Keratinocyte (primary cell): ENCODE data around the gene SUMF2. TPM values are rescaled to one million over a fixed set of nuclear protein-coding genes. Genes with fewer than 3 reads are reported as not detected.

Source experiments
- DNase-seq: peaks from one replicate; pipeline ENCODE4 v3.0.0-alpha.2; 2011; ENCODE audit warnings: low read depth, missing footprints, low spot score
- FAIRE-seq: peaks from 2 replicates; lab custom pipeline; 2011; peaks lifted over from hg19 to GRCh38; lab: Jason Lieb, UNC
- H2AFZ ChIP-seq: 2 replicates; pipeline ENCODE4 v1.6.0; 2012; ENCODE audit warnings: low read length, control low read depth, inconsistent platforms; ENCODE audit not compliant: control insufficient read depth
- H3K27ac ChIP-seq: 2 replicates; pipeline ENCODE4 v1.5.1; 2011; ENCODE audit warnings: low read length; ENCODE audit not compliant: control insufficient read depth, insufficient read depth
- H3K27me3 ChIP-seq: 3 replicates; pipeline ENCODE4 v1.6.0; 2011; ENCODE audit warnings: low read length; ENCODE audit not compliant: control insufficient read depth, insufficient read depth; ENCODE audit errors: extremely low read depth
- H3K36me3 ChIP-seq, 2 experiments: 2 replicates in 1 of 2; 3 replicates in 1 of 2; pipeline ENCODE4 v1.5.1; 2011; ENCODE audit warnings: low read length in 2 of 2, mild to moderate bottlenecking in 1 of 2; ENCODE audit not compliant: control insufficient read depth in 2 of 2, insufficient read depth in 2 of 2; ENCODE audit errors: extremely low read depth in 1 of 2
- H3K4me1 ChIP-seq: 3 replicates; pipeline ENCODE4 v1.5.1; 2011; ENCODE audit warnings: low read length; ENCODE audit not compliant: control insufficient read depth, insufficient read depth; ENCODE audit errors: extremely low read depth
- H3K4me2 ChIP-seq: 3 replicates; pipeline ENCODE4 v1.6.0; 2011; ENCODE audit warnings: low read depth, low read length; ENCODE audit not compliant: control insufficient read depth, insufficient read depth; ENCODE audit errors: extremely low read depth
- H3K4me3 ChIP-seq, 3 experiments: fragments of 200-600 bp in 1 of 3; sonication (generic) in 1 of 3; 2 replicates in 2 of 3; 3 replicates in 1 of 3; pipeline ENCODE4 v1.5.1; 2011 to 2016; ENCODE audit warnings: low read length in 3 of 3, mild to moderate bottlenecking in 3 of 3, control low read depth in 2 of 3, inconsistent platforms in 1 of 3, low read depth in 1 of 3, mixed read lengths in 1 of 3, mixed run types in 1 of 3, moderate library complexity in 1 of 3; ENCODE audit not compliant: control insufficient read depth in 2 of 3, insufficient read depth in 2 of 3; ENCODE audit errors: extremely low read depth in 1 of 3
- H3K79me2 ChIP-seq: 2 replicates; pipeline ENCODE4 v1.6.0; 2012; ENCODE audit warnings: low read length; ENCODE audit not compliant: control insufficient read depth, insufficient read depth
- H3K9ac ChIP-seq: 3 replicates; pipeline ENCODE4 v1.6.0; 2011; ENCODE audit warnings: low read length; ENCODE audit not compliant: control insufficient read depth, insufficient read depth; ENCODE audit errors: extremely low read depth
- H3K9me1 ChIP-seq: 3 replicates; pipeline ENCODE4 v1.6.0; 2011; ENCODE audit warnings: low read length; ENCODE audit not compliant: control insufficient read depth, insufficient read depth; ENCODE audit errors: extremely low read depth
- H3K9me3 ChIP-seq: 2 replicates; pipeline ENCODE4 v1.5.1; 2012; ENCODE audit warnings: low read depth, low read length; ENCODE audit not compliant: control insufficient read depth
- H4K20me1 ChIP-seq: 3 replicates; pipeline ENCODE4 v1.6.0; 2011; ENCODE audit warnings: low read length; ENCODE audit not compliant: control insufficient read depth, insufficient read depth; ENCODE audit errors: extremely low read depth
- EZH2 ChIP-seq: IDR thresholded peaks from one replicate; pipeline ENCODE4 v1.6.1; 2012; ENCODE audit warnings: inconsistent platforms, mild to moderate bottlenecking, low read length, moderate library complexity
- dilution Hi-C: fragments of 300-500 bp; cut with MboI; formaldehyde crosslinking; loops from one replicate; pipeline ENCODE4 v1.7.0; 2020; ENCODE audit warnings: low sequenced_read_pairs; ENCODE audit not compliant: extremely low pct_ligation_motif_present
- polyA plus RNA-seq, 5 experiments: library from polyadenylated mRNA; depleted of rRNA in 3 of 5; stranded (reverse) in 3 of 5; stranded (forward) in 1 of 5; unstranded in 1 of 5; fragments of >200 nt; gene quantifications; 1 replicate in 1 of 5; 2 replicates in 3 of 5; 3 replicates in 1 of 5; pipeline versions ENCODE4 v1.2.1 to v1.2.3, GENCODE V29; 2011 to 2012; ENCODE audit warnings: missing spikeins in 2 of 5, low read depth in 1 of 5, low replicate concordance in 1 of 5
- TF ChIP-seq, protein P1 (sequence below), 3 experiments: IDR thresholded peaks in 1 of 3; conservative IDR thresholded peaks in 1 of 3; optimal IDR thresholded peaks in 1 of 3; 2 replicates in 2 of 3; 3 replicates in 1 of 3; pipeline versions ENCODE3 to v1.5.1; 2011; ENCODE audit warnings: low read length in 3 of 3, mild to moderate bottlenecking in 3 of 3, moderate library complexity in 2 of 3, control low read depth in 1 of 3, inconsistent platforms in 1 of 3; ENCODE audit not compliant: insufficient read depth in 2 of 3; ENCODE audit errors: extremely low read depth in 1 of 3

Gene SUMF2
- polyA plus RNA-seq, 1 donor (not counting 4 experiments of a cell fraction or from before 2014, with no cell fraction given) = 73.8 TPM

- H3K4me1 ChIP-seq = peaks cover 27% of the 10 kb centered on the region
- no peaks in the 10 kb centered on the region for H3K9me3 ChIP-seq
- dilution Hi-C loops = no loop called here
- no peak for TF ChIP-seq EZH2
- TF ChIP-seq, protein P1, sequence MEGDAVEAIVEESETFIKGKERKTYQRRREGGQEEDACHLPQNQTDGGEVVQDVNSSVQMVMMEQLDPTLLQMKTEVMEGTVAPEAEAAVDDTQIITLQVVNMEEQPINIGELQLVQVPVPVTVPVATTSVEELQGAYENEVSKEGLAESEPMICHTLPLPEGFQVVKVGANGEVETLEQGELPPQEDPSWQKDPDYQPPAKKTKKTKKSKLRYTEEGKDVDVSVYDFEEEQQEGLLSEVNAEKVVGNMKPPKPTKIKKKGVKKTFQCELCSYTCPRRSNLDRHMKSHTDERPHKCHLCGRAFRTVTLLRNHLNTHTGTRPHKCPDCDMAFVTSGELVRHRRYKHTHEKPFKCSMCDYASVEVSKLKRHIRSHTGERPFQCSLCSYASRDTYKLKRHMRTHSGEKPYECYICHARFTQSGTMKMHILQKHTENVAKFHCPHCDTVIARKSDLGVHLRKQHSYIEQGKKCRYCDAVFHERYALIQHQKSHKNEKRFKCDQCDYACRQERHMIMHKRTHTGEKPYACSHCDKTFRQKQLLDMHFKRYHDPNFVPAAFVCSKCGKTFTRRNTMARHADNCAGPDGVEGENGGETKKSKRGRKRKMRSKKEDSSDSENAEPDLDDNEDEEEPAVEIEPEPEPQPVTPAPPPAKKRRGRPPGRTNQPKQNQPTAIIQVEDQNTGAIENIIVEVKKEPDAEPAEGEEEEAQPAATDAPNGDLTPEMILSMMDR (optimal IDR thresholded peaks at IDR 0.05 in 1 of 3, IDR thresholded peaks at IDR 0.05 in 1 of 3, conservative IDR thresholded peaks at IDR 0.05 in 1 of 3; ENCODE audit: extremely low read depth in 1 of 3, insufficient read depth in 2 of 3, low read length in 3 of 3) = no peak
- H3K36me3 ChIP-seq = peaks cover 9 to 12% of the 10 kb centered on the region in 2 experiments
- FAIRE-seq (no peak), DNase-seq (peak; percentile 75)
- H2AFZ ChIP-seq = peak within 1 kb of the TSS; percentile 84
- H3K79me2 ChIP-seq = peaks cover 72% of the 10 kb centered on the region
- peak within 1 kb of the TSS; percentile 98 for H3K9ac ChIP-seq
- no peaks in the 10 kb centered on the region for H3K27me3 ChIP-seq
- peak within 1 kb of the TSS; percentile 84 for H3K27ac ChIP-seq
- H4K20me1 ChIP-seq = no peaks in the 10 kb centered on the region
- H3K4me2 ChIP-seq = peak within 1 kb of the TSS; percentile 92
- H3K9me1 ChIP-seq = no peaks in the 10 kb centered on the region
- H3K4me3 ChIP-seq = peak within 1 kb of the TSS; percentile 77 to 79 (median 77)
Measured at GRCh38 chr7:56051339-56052191, 12.5 kb upstream of the SUMF2 start, which contains the start of the genes CCT6A and PSPH. Gene CCT6A (plus strand): TSS chr7:56051765. CDS start chr7:56051849, 84 bp downstream. Gene PSPH (minus strand): TSS chr7:56051444. CDS start chr7:56021212, 30,232 bp downstream.

GRCh38 chr7:56053379-56053778 lies 10.7 kb upstream of the SUMF2 start:
- Histone ChIP-seq H3K4me3 (peak overlapping the region in 2 of 3 experiments; percentile 43 to 77), H3K9me1 (no peaks in the 10 kb centered on the region), H3K27ac (peak overlapping the region; percentile 84), H3K36me3 (peaks cover 16 to 18% of the 10 kb centered on the region in 2 experiments), H3K9ac (peak overlapping the region; percentile 47), H4K20me1 (no peaks in the 10 kb centered on the region), H3K4me2 (peak overlapping the region; percentile 92), H3K79me2 (peaks cover 81% of the 10 kb centered on the region), H3K9me3 (no peaks in the 10 kb centered on the region), H3K4me1 (peaks cover 27% of the 10 kb centered on the region), H3K27me3 (no peaks in the 10 kb centered on the region), H2AFZ (no peak overlapping the region)
- no peak for DNase-seq
- dilution Hi-C loops = no loop called here
- FAIRE-seq = no peak
- no peak for TF ChIP-seq EZH2
- TF ChIP-seq, protein P1 (optimal IDR thresholded peaks at IDR 0.05 in 1 of 3, IDR thresholded peaks at IDR 0.05 in 1 of 3, conservative IDR thresholded peaks at IDR 0.05 in 1 of 3; ENCODE audit: extremely low read depth in 1 of 3, insufficient read depth in 2 of 3, low read length in 3 of 3) = no peak
